Gastrocnemius medialis (tissue), 4 donors: ENCODE results near the gene GGA2.

Experiments
- CTCF ChIP-seq, 5 experiments: fragments of 450-650 bp in 3 of 5; fragments of 200-600 bp in 2 of 5; sonication (generic) in 2 of 5; IDR thresholded peaks in 4 of 5; conservative IDR thresholded peaks in 1 of 5; 1 replicate in 4 of 5; 2 replicates in 1 of 5; pipeline ENCODE4 v1.5.1; 2016 to 2019; ENCODE audit warnings: antibody characterized with exemption in 5 of 5, mild to moderate bottlenecking in 3 of 5, moderate library complexity in 3 of 5
- POLR2A ChIP-seq, 2 donors: fragments of 450-650 bp; IDR thresholded peaks; one replicate each; pipeline ENCODE4 v1.6.1; 2017; ENCODE audit warnings: antibody characterized with exemption in 2 of 2, mild to moderate bottlenecking in 2 of 2, moderate library complexity in 2 of 2

GRCh38 chr16:23528644-23529310 lies 18.5 kb upstream of the GGA2 start:
- TF ChIP-seq CTCF (IDR thresholded peaks at IDR 0.05 in 4 of 5, conservative IDR thresholded peaks at IDR 0.05 in 1 of 5), result no peak
- no peak for TF ChIP-seq POLR2A (IDR thresholded peaks at IDR 0.05)
